Mononuclear cell (primary cell): ENCODE results near the gene TUBGCP6. TPM values are rescaled to one million over a fixed set of nuclear protein-coding genes. Genes with fewer than 3 reads are reported as not detected.

Experiments
- H3K27me3 ChIP-seq: 2 replicates; pipeline ENCODE4 v1.6.0; 2011; ENCODE audit warnings: low read length, control low read depth; ENCODE audit not compliant: insufficient read depth
- H3K4me1 ChIP-seq: 2 replicates; pipeline ENCODE4 v1.5.1; 2011; ENCODE audit warnings: mild to moderate bottlenecking, low read length, control low read depth; ENCODE audit not compliant: insufficient read depth
- H3K4me3 ChIP-seq: 2 replicates; pipeline ENCODE4 v1.5.1; 2011; ENCODE audit warnings: mild to moderate bottlenecking, low read length, moderate library complexity
- H3K9me3 ChIP-seq: 2 replicates; pipeline ENCODE4 v1.5.1; 2011; ENCODE audit warnings: low read depth, mild to moderate bottlenecking, control low read depth, low read length
- total RNA-seq: library from RNA; depleted of rRNA; stranded (reverse); fragments of >200 nt; gene quantifications from one replicate; pipeline ENCODE4 v1.2.3, GENCODE V29; 2012

TUBGCP6 gene
- total RNA-seq, 1 donor = 45.1 TPM

GRCh38 chr22:50199251-50199721, 45.5 kb downstream of the TUBGCP6 start:
- no peaks in the 10 kb centered on the region for H3K9me3 ChIP-seq
- no peaks in the 10 kb centered on the region for H3K27me3 ChIP-seq
- H3K4me1 ChIP-seq = peaks cover 46% of the 10 kb centered on the region
- no peak overlapping the region for H3K4me3 ChIP-seq

DNA sequence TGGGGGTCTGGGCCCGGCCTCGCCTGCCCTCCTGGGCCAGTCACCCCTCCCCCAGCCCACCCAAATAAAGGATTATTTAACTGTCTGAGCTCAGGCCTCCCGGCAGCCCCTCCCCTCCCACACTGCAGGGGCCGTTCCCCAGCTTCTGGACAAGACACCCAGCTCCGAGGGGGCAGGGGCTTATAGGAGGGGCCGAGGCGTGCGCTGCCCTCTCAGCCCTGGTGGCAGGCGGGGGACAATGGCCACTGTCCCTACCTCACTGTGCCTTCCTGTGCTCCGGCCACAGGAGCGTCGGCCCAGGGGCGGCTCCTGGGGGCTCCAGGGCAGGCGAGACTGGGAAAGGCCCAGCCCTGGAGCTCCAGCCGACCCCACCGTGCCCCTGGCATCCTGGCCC, 46.2 kb downstream of the TUBGCP6 start:
- Histone ChIP-seq H3K4me1 (peaks cover 48% of the 10 kb centered on the region), H3K4me3 (no peak overlapping the region), H3K27me3 (no peaks in the 10 kb centered on the region), H3K9me3 (no peaks in the 10 kb centered on the region)

- Histone ChIP-seq H3K4me1 (peaks cover 48% of the 10 kb centered on the region), H3K27me3 (no peaks in the 10 kb centered on the region), H3K4me3 (no peak overlapping the region), H3K9me3 (no peaks in the 10 kb centered on the region)
These were observed 46.8 kb downstream of the TUBGCP6 start for GRCh38 chr22:50197856-50198623.

DNA sequence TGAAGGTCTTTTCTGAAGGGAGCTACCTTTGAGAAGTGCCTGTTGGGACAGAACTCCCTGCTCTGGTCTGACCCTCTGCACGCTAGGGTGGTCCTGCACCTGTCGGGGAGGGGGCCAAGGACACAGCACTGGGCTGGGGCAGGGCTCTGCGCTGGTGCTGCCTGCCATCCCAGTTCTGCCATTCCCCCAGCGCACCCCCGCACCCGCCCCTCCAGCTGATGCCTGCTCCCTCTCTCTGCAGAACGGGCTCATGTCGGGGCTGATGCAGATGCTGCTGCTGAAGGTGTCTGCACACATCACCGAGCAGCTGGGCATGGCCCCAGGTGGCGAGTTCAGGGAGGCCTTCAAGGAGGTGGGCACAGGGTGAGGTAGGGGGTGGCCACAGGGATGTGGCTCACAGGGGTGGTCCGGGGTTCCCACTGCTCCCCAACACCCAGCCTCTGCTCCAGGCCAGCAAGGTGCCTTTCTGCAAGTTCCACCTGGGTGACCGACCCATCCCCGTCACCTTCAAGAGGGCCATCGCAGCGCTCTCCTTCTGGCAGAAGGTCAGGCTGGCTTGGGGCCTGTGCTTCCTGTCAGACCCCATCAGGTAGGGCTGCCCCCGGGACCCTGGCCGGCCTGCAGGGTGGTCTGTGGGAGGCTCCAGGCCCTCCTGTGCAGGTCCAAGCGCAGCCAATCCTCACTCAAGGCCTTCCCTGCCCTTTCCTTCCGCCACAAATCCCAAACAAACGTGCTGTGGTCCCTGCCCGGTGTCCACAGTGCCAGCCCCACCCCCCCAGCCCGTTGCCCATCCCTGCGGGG, 47.6 kb downstream of the TUBGCP6 start:
- Histone ChIP-seq H3K4me3 (no peak overlapping the region), H3K9me3 (no peaks in the 10 kb centered on the region), H3K27me3 (no peaks in the 10 kb centered on the region), H3K4me1 (peaks cover 48% of the 10 kb centered on the region)

DNA sequence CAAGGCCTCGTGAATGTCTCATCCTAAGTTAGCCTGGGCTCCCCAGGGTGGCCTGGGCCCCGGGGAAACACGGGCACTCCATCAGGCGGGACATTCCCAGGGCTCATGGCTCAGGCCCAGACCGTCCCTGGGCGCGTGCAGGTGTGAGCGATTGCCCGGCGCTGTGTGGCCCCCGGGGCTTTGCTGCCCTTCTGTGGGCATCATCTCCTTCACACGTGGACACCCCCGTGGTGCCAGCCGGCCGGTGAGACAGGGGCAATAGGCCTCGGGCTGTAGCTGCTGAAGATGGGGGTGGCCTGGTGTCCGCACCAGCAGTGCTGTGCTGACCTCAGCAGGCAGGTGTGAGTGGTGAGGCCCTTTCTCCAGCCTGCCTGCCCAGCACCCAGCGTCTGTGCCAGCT, 48.6 kb downstream of the TUBGCP6 start:
- no peaks in the 10 kb centered on the region for H3K9me3 ChIP-seq
- no peaks in the 10 kb centered on the region for H3K27me3 ChIP-seq
- H3K4me1 ChIP-seq = peaks cover 48% of the 10 kb centered on the region
- no peak overlapping the region for H3K4me3 ChIP-seq

- H3K4me3 ChIP-seq = no peak overlapping the region
- peaks cover 58% of the 10 kb centered on the region for H3K4me1 ChIP-seq
- no peaks in the 10 kb centered on the region for H3K9me3 ChIP-seq
- H3K27me3 ChIP-seq = no peaks in the 10 kb centered on the region
These were observed 50.6 kb downstream of the TUBGCP6 start for GRCh38 chr22:50194037-50194805.

DNA sequence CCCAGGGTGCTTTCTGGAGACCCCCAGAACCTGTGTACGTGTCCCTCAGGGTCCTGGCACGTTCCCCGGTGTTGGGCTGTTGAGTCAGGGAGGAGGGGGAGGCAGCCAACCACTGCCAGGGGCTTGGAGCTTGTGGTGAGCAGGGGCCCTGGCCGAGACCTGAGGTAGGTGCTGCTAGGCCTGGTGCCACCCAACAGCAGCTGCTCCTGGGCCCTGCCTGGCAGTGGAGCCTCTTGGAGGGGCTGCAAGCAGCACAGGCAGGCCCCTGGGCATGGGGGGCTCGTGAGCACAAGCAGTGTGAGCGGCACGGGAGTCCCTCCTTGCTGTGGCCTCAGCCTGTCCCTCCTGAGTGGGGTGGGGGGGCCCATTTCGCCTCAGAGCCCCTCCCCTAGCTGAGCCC, 51.2 kb downstream of the TUBGCP6 start:
- Histone ChIP-seq H3K27me3 (no peaks in the 10 kb centered on the region), H3K4me3 (no peak overlapping the region), H3K4me1 (peaks cover 64% of the 10 kb centered on the region), H3K9me3 (no peaks in the 10 kb centered on the region)

DNA sequence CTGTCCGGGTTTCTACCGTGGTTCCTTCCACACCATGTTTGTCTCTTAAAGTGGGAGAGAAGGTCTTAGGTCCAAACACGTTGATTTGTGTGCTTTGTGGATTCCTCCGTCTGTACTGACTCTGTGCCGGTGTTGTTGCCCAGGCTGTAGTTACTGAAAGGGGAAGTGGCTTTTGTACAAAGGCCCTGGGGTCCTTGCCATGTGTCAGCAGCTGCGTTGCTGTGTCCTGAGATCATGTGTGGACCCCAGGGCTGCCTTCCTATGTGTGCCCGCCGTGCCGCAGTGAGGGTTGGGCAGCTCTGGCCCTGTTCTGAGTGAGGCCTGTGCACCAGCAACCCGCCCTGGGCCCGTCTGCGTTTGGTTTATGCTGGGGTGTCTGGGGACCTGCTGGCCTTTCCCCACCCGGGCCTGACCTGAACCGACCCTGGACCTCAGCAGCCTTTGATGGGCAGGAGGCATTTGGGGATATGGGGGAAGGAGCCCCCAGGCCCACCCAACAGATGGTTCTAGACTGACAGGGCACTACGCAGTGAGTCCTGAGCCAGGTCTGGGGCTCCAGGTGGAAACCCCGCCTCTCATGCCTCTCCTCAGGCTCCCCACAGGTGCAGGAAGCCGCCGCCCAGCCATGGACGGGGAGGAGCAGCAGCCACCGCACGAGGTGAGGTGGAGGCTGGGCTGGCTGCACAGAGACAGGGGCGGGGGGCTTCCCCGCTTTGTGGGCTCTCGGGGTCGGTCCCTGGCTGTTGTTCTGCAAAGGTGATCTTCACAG, 52.2 kb downstream of the TUBGCP6 start:
- peak overlapping the region; percentile 12 for H3K4me3 ChIP-seq

GRCh38 chr22:50190941-50191741, 53.7 kb downstream of the TUBGCP6 start:
- H3K4me1 ChIP-seq = peaks cover 87% of the 10 kb centered on the region

More for the DNA sequence above, 52.2 kb downstream of the TUBGCP6 start:
- Histone ChIP-seq H3K4me1 (peaks cover 74% of the 10 kb centered on the region), H3K27me3 (no peaks in the 10 kb centered on the region), H3K9me3 (no peaks in the 10 kb centered on the region)

GRCh38 chr22:50190182-50190940, 54.5 kb downstream of the TUBGCP6 start:
- H3K27me3 ChIP-seq = no peaks in the 10 kb centered on the region
- peak overlapping the region; percentile 42 for H3K4me3 ChIP-seq
- peaks cover 88% of the 10 kb centered on the region for H3K4me1 ChIP-seq
- no peaks in the 10 kb centered on the region for H3K9me3 ChIP-seq

More at GRCh38 chr22:50190941-50191741, 53.7 kb downstream of the TUBGCP6 start:
- Histone ChIP-seq H3K27me3 (no peaks in the 10 kb centered on the region), H3K9me3 (no peaks in the 10 kb centered on the region), H3K4me3 (peak overlapping the region; percentile 42)

DNA sequence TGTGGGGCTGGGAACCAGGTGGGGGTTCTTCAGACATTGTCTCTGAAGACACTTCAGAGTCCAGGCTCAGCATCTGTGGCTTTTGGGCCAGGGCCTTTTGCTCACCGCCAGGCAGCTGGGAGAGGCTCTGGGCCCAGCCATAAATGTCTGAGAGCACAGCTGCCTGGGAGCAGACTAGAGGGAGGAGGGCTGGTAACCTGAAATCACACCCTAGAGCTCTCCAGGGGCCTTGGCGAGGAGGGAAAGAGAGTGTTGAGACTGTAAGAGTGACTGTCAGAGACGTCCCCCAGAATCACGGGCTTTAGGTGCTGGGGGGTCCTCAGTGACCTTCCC, 55.0 kb downstream of the TUBGCP6 start:
- no peaks in the 10 kb centered on the region for H3K27me3 ChIP-seq
- peak overlapping the region; percentile 42 for H3K4me3 ChIP-seq
- H3K4me1 ChIP-seq = peaks cover 90% of the 10 kb centered on the region
- H3K9me3 ChIP-seq = no peaks in the 10 kb centered on the region

DNA sequence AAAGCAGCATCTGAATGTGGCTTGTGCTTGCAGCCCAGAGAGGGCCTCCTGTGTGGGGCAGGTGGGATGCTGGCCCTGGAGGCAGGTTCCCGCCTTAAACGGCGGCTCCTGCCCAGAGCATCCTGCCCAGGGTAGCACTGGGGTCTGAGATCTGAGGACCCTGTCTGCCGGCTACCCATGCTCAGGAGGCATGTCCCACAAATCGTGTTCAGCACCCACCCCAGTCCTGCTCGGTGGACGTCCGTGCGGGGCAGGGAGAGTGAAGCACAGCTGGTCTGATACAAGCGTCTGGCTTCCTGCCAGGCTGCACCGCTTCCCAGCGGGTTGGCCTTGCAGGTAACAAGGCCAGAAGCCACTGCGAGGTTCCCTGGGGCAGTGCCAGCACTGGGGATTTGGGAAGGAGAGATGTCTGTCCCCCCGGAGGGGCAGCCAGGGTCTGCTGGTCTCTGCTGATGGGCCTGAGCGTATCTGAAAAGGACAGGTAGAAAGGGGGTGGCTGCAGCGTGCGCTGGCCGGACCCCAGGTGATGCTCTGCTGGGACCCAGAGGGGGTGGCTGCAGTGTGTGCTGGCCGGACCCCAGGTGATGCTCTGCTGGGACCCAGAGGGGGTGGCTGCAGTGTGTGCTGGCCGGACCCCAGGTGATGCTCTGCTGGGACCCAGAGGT, 55.5 kb downstream of the TUBGCP6 start:
- Histone ChIP-seq H3K4me1 (peaks cover 90% of the 10 kb centered on the region), H3K9me3 (no peaks in the 10 kb centered on the region), H3K27me3 (no peaks in the 10 kb centered on the region), H3K4me3 (no peak overlapping the region)

GRCh38 chr22:50188356-50188755, 56.5 kb downstream of the TUBGCP6 start:
- Histone ChIP-seq H3K9me3 (no peaks in the 10 kb centered on the region), H3K27me3 (no peaks in the 10 kb centered on the region), H3K4me3 (no peak overlapping the region), H3K4me1 (peaks cover 90% of the 10 kb centered on the region)
